Measurements from ENCODE around the gene AGAP3. TPM values are rescaled to one million over a fixed set of nuclear protein-coding genes. Genes with fewer than 3 reads are reported as not detected.

AGAP3 gene
- total and polyA plus RNA-seq, 2 donors (not counting 1 experiment from before 2014, with no cell fraction given), result 21.1 to 22.3 TPM

- Histone ChIP-seq H3K27ac (ENCODE audit: low read length in 2 of 2) (no peak overlapping the region), H3K4me1 (ENCODE audit: control insufficient read depth in 2 of 2, insufficient read depth in 2 of 2, low read length in 2 of 2) (no peaks in the 10 kb centered on the region), H3K9me3 (ENCODE audit: control extremely low read depth in 1 of 3, control insufficient read depth in 2 of 3, insufficient read depth in 1 of 3, low read length in 2 of 3) (no peaks in the 10 kb centered on the region), H3K36me3 (replicated peaks in 1 of 2; ENCODE audit: control extremely low read depth in 1 of 2, control insufficient read depth in 1 of 2, extremely low read depth in 1 of 2, insufficient read depth in 2 of 2, low read length in 1 of 2) (no peaks in the 10 kb centered on the region), H3K9ac (ENCODE audit: low read length) (no peak overlapping the region), H3K4me2 (replicated peaks; ENCODE audit: low read depth, low read length, poor library complexity, severe bottlenecking) (no peak overlapping the region), H3K4me3 (ENCODE audit: control extremely low read depth in 1 of 5, extremely low read depth in 1 of 5, insufficient read depth in 1 of 5, low read depth in 2 of 5, low read length in 4 of 5) (no peak overlapping the region), H2AFZ (ENCODE audit: insufficient read depth, low read depth, low read length, poor library complexity, severe bottlenecking) (no peak overlapping the region), H3K27me3 (replicated peaks in 1 of 4; ENCODE audit: control extremely low read depth in 1 of 4, control insufficient read depth in 3 of 4, insufficient read depth in 4 of 4, low read length in 3 of 4) (no peaks in the 10 kb centered on the region), H3K79me2 (ENCODE audit: control insufficient read depth, insufficient read depth, low read length) (no peaks in the 10 kb centered on the region), H4K20me1 (ENCODE audit: control insufficient read depth, insufficient read depth, low read length, poor library complexity, severe bottlenecking) (no peaks in the 10 kb centered on the region)
- no peak for TF ChIP-seq CTCF (IDR thresholded peaks at IDR 0.05)
- intact Hi-C loops (cut with micrococcal nuclease), result no loop called here
- Mint-ChIP-seq H3K9me3 (ENCODE audit: insufficient read depth) (no peaks in the 10 kb centered on the region), H3K27ac (no peak overlapping the region), H3K27me3 (no peaks in the 10 kb centered on the region), H3K4me1 (no peaks in the 10 kb centered on the region), H3K4me3 (no peak overlapping the region)
- ChIA-PET POLR2A (no interaction called here), CTCF (interaction anchor here (1.2 kb wide), 1 partner anchor 15 kb away, joined by 3 read pairs; no protein-coding TSS in a partner anchor)
- ATAC-seq (ENCODE audit: low read depth) (no peak), DNase-seq (no peak)
- WGBS (ENCODE audit: insufficient coverage), result 95% methylated on average over 12 of the region's 18 CpGs
These were observed 53.0 kb downstream of the AGAP3 start for GRCh38 chr7:151139071-151139790.

- TF ChIP-seq CTCF (IDR thresholded peaks at IDR 0.05) (no peak), EZH2 (IDR thresholded peaks at IDR 0.05; ENCODE audit: borderline replicate concordance, insufficient read depth, low read depth, low read length, poor library complexity, severe bottlenecking) (no peak)
- Mint-ChIP-seq H3K4me3 (no peak overlapping the region), H3K27me3 (no peaks in the 10 kb centered on the region), H3K4me1 (no peaks in the 10 kb centered on the region), H3K9me3 (ENCODE audit: insufficient read depth) (no peaks in the 10 kb centered on the region), H3K27ac (no peak overlapping the region)
- H3K27ac ChIP-seq (ENCODE audit: low read length in 2 of 2), result no peak overlapping the region
- DNase-seq (no peak), ATAC-seq (ENCODE audit: low read depth) (no peak)
- 89% methylated on average over 3 of the region's 9 CpGs for WGBS (ENCODE audit: insufficient coverage)
- no peaks in the 10 kb centered on the region for H4K20me1 ChIP-seq (ENCODE audit: control insufficient read depth, insufficient read depth, low read length, poor library complexity, severe bottlenecking)
- ChIA-PET CTCF (interaction anchor here (0.6 to 1.2 kb wide), 2 partner anchors 16 to 31 kb away, joined by 3 read pairs; no protein-coding TSS in a partner anchor), POLR2A (no interaction called here)
- no peak overlapping the region for H2AFZ ChIP-seq (ENCODE audit: insufficient read depth, low read depth, low read length, poor library complexity, severe bottlenecking)
- H3K36me3 ChIP-seq (replicated peaks in 1 of 2; ENCODE audit: control extremely low read depth in 1 of 2, control insufficient read depth in 1 of 2, extremely low read depth in 1 of 2, insufficient read depth in 2 of 2, low read length in 1 of 2), result no peaks in the 10 kb centered on the region
- no peak overlapping the region for H3K9ac ChIP-seq (ENCODE audit: low read length)
- H3K9me3 ChIP-seq (ENCODE audit: control extremely low read depth in 1 of 3, control insufficient read depth in 2 of 3, insufficient read depth in 1 of 3, low read length in 2 of 3), result no peaks in the 10 kb centered on the region
- no peak overlapping the region for H3K4me2 ChIP-seq (replicated peaks; ENCODE audit: low read depth, low read length, poor library complexity, severe bottlenecking)
- no peaks in the 10 kb centered on the region for H3K27me3 ChIP-seq (replicated peaks in 1 of 4; ENCODE audit: control extremely low read depth in 1 of 4, control insufficient read depth in 3 of 4, insufficient read depth in 4 of 4, low read length in 3 of 4)
- no peaks in the 10 kb centered on the region for H3K4me1 ChIP-seq (ENCODE audit: control insufficient read depth in 2 of 2, insufficient read depth in 2 of 2, low read length in 2 of 2)
- H3K79me2 ChIP-seq (ENCODE audit: control insufficient read depth, insufficient read depth, low read length), result no peaks in the 10 kb centered on the region
- intact Hi-C loops (cut with micrococcal nuclease), result no loop called here
- no peak overlapping the region for H3K4me3 ChIP-seq (ENCODE audit: control extremely low read depth in 1 of 5, extremely low read depth in 1 of 5, insufficient read depth in 1 of 5, low read depth in 2 of 5, low read length in 4 of 5)
These were observed 53.5 kb downstream of the AGAP3 start for GRCh38 chr7:151139791-151140190.
